Transverse colon (tissue), 4 donors: ENCODE results near the gene ELN.

Experiments used
- EP300 ChIP-seq: sonication (generic); formaldehyde crosslinking; IDR thresholded peaks from one replicate; pipeline ENCODE4 v1.6.1; 2017; ENCODE audit warnings: antibody characterized with exemption, low read depth
- POLR2AphosphoS5 ChIP-seq, 3 donors: sonication (generic); formaldehyde crosslinking; IDR thresholded peaks; one replicate each; pipeline ENCODE4 v1.6.1; 2016; ENCODE audit warnings: antibody characterized with exemption in 3 of 3
- TF ChIP-seq, protein P1 (sequence below), 5 experiments: fragments of 200-600 bp in 3 of 5; fragments of 450-650 bp in 2 of 5; sonication (generic) in 3 of 5; IDR thresholded peaks; 1 replicate in 2 of 5; 2 replicates in 3 of 5; pipeline ENCODE4 v1.5.1; 2016 to 2017; ENCODE audit warnings: antibody characterized with exemption in 5 of 5, inconsistent platforms in 3 of 5, mild to moderate bottlenecking in 2 of 5, moderate library complexity in 1 of 5

GRCh38 chr7:74053589-74054186 lies 25.7 kb downstream of the ELN start:
- TF ChIP-seq, protein P1, sequence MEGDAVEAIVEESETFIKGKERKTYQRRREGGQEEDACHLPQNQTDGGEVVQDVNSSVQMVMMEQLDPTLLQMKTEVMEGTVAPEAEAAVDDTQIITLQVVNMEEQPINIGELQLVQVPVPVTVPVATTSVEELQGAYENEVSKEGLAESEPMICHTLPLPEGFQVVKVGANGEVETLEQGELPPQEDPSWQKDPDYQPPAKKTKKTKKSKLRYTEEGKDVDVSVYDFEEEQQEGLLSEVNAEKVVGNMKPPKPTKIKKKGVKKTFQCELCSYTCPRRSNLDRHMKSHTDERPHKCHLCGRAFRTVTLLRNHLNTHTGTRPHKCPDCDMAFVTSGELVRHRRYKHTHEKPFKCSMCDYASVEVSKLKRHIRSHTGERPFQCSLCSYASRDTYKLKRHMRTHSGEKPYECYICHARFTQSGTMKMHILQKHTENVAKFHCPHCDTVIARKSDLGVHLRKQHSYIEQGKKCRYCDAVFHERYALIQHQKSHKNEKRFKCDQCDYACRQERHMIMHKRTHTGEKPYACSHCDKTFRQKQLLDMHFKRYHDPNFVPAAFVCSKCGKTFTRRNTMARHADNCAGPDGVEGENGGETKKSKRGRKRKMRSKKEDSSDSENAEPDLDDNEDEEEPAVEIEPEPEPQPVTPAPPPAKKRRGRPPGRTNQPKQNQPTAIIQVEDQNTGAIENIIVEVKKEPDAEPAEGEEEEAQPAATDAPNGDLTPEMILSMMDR (IDR thresholded peaks at IDR 0.05), result no peak
- TF ChIP-seq POLR2AphosphoS5 (IDR thresholded peaks at IDR 0.05), result no peak
- no peak for TF ChIP-seq EP300
